HEK293 (cell line): ENCODE results near the gene MAN2B1.

ENCODE experiments used
- CTCF ChIA-PET: fragments of 350-600 bp; formaldehyde crosslinking; extraction: SDS; loops from one replicate; lab custom pipeline; 2021; ENCODE audit warnings: antibody characterized with exemption; lab: Yijun Ruan, JAX
- POLR2A ChIA-PET: fragments of 300-600 bp; formaldehyde crosslinking; extraction: SDS; loops from one replicate; lab custom pipeline; 2020; ENCODE audit warnings: antibody characterized with exemption, inconsistent platforms; lab: Yijun Ruan, JAX
- H3K27ac ChIP-seq: fragments of 200-500 bp; sonication (Bioruptor generic); 2 replicates; pipeline ENCODE4 v1.5.1; 2014; ENCODE audit warnings: low read depth, low read length, control low read depth, inconsistent platforms; ENCODE audit errors: extremely low read depth
- H3K36me3 ChIP-seq, 2 experiments: fragments of 200-500 bp in 1 of 2; sonication (Bioruptor generic) in 1 of 2; 1 replicate in 1 of 2; 2 replicates in 1 of 2; pipeline ENCODE4 v1.5.1; 2014 to 2017; ENCODE audit warnings: inconsistent platforms in 2 of 2, low read length in 2 of 2; ENCODE audit not compliant: control insufficient read depth in 2 of 2, insufficient read depth in 1 of 2
- H3K4me1 ChIP-seq: fragments of 200-500 bp; sonication (Bioruptor generic); 2 replicates; pipeline ENCODE4 v1.5.1; 2014; ENCODE audit warnings: mild to moderate bottlenecking, low read length, inconsistent platforms; ENCODE audit not compliant: control insufficient read depth, insufficient read depth
- H3K4me3 ChIP-seq: 2 replicates; pipeline ENCODE4 v1.5.1; 2011; ENCODE audit warnings: low read depth, mild to moderate bottlenecking, control low read depth, low read length, moderate library complexity
- H3K9me3 ChIP-seq: fragments of 200-500 bp; sonication (Bioruptor generic); 2 replicates; pipeline ENCODE4 v1.5.1; 2014; ENCODE audit warnings: low read depth, low read length, inconsistent platforms; ENCODE audit not compliant: control insufficient read depth, insufficient read depth
- GLIS1 ChIP-seq: fragments of 450-650 bp; formaldehyde crosslinking; IDR thresholded peaks from 2 replicates; pipeline ENCODE4 v1.5.1; 2016; ENCODE audit warnings: missing biosample characterization, missing genetic modification characterization
- PATZ1 ChIP-seq: fragments of 450-650 bp; formaldehyde crosslinking; IDR thresholded peaks from 2 replicates; pipeline ENCODE4 v1.5.1; 2016; ENCODE audit warnings: missing biosample characterization, missing genetic modification characterization
- SCRT2 ChIP-seq: fragments of 450-650 bp; formaldehyde crosslinking; IDR thresholded peaks from 2 replicates; pipeline ENCODE4 v1.5.1; 2016; ENCODE audit warnings: missing biosample characterization, missing genetic modification characterization
- SP3 ChIP-seq: fragments of 450-650 bp; formaldehyde crosslinking; IDR thresholded peaks from 2 replicates; pipeline ENCODE4 v1.5.1; 2016; ENCODE audit warnings: missing biosample characterization, missing genetic modification characterization
- TSHZ1 ChIP-seq: fragments of 450-650 bp; formaldehyde crosslinking; IDR thresholded peaks from 2 replicates; pipeline ENCODE4 v1.5.1; 2016; ENCODE audit warnings: missing biosample characterization, missing genetic modification characterization, borderline replicate concordance
- ZBTB26 ChIP-seq: fragments of 450-650 bp; formaldehyde crosslinking; optimal IDR thresholded peaks from 2 replicates; pipeline ENCODE3; 2016; ENCODE audit warnings: missing biosample characterization, mild to moderate bottlenecking, missing genetic modification characterization
- ZBTB44 ChIP-seq: fragments of 450-650 bp; IDR thresholded peaks from 2 replicates; pipeline ENCODE4 v1.5.1; 2018; ENCODE audit warnings: missing biosample characterization, mild to moderate bottlenecking, missing genetic modification characterization
- ZFHX2 ChIP-seq: fragments of 450-650 bp; formaldehyde crosslinking; conservative IDR thresholded peaks from 2 replicates; pipeline ENCODE4 v1.5.1; 2016; ENCODE audit warnings: missing biosample characterization, missing genetic modification characterization
- ZNF157 ChIP-seq: fragments of 450-650 bp; formaldehyde crosslinking; IDR thresholded peaks from 2 replicates; pipeline ENCODE4 v1.5.1; 2016; ENCODE audit warnings: missing biosample characterization, missing genetic modification characterization
- ZNF211 ChIP-seq: fragments of 450-650 bp; formaldehyde crosslinking; IDR thresholded peaks from 2 replicates; pipeline ENCODE4 v1.5.1; 2016; ENCODE audit warnings: low read depth, missing biosample characterization, missing genetic modification characterization
- ZNF529 ChIP-seq: fragments of 450-650 bp; formaldehyde crosslinking; IDR thresholded peaks from 2 replicates; pipeline ENCODE4 v1.5.1; 2017; ENCODE audit warnings: missing genetic modification characterization, missing biosample characterization; ENCODE audit not compliant: insufficient replicate concordance
- ZNF621 ChIP-seq: fragments of 450-650 bp; formaldehyde crosslinking; IDR thresholded peaks from 2 replicates; pipeline ENCODE4 v1.5.1; 2017; ENCODE audit warnings: missing biosample characterization, missing genetic modification characterization
- ZNF658 ChIP-seq: fragments of 450-650 bp; formaldehyde crosslinking; IDR thresholded peaks from 2 replicates; pipeline ENCODE4; 2016; ENCODE audit warnings: missing biosample characterization, missing genetic modification characterization
- ZNF677 ChIP-seq: fragments of 450-650 bp; IDR thresholded peaks from 2 replicates; pipeline ENCODE4 v1.5.0; 2018; ENCODE audit warnings: missing biosample characterization, mild to moderate bottlenecking, missing genetic modification characterization, moderate library complexity
- ZNF792 ChIP-seq: fragments of 450-650 bp; formaldehyde crosslinking; IDR thresholded peaks from 2 replicates; pipeline ENCODE4 v1.5.1; 2016; ENCODE audit warnings: missing biosample characterization, missing genetic modification characterization
- ZNF843 ChIP-seq: fragments of 450-650 bp; formaldehyde crosslinking; IDR thresholded peaks from 2 replicates; pipeline ENCODE4 v1.5.1; 2016; ENCODE audit warnings: missing biosample characterization, missing genetic modification characterization
- ZSCAN16 ChIP-seq: fragments of 450-650 bp; formaldehyde crosslinking; IDR thresholded peaks from 2 replicates; pipeline ENCODE4 v1.5.1; 2016; ENCODE audit warnings: missing biosample characterization, missing genetic modification characterization
- ZSCAN23 ChIP-seq: fragments of 450-650 bp; formaldehyde crosslinking; IDR thresholded peaks from 2 replicates; pipeline ENCODE4 v1.5.1; 2016; ENCODE audit warnings: missing biosample characterization, missing genetic modification characterization

The MAN2B1 gene

GRCh38 chr19:12687496-12688196 lies 21.1 kb upstream of the MAN2B1 start, which contains the start of gene GNG14:
GNG14 (plus strand) TSS chr19:12687998; CDS start chr19:12688049, 51 bp downstream.
- Histone ChIP-seq H3K4me3 (no peak within 1 kb of the TSS), H3K36me3 (peaks cover 0 to 29% of the 10 kb centered on the region in 2 experiments; a peak in 1 of 3 replicates), H3K9me3 (no peaks in the 10 kb centered on the region), H3K4me1 (no peaks in the 10 kb centered on the region), H3K27ac (no peak within 1 kb of the TSS)
- ChIA-PET CTCF (no interaction called here), POLR2A (no interaction called here)
- no peak for TF ChIP-seq ZBTB44 (tag by site-specific recombination)
- TF ChIP-seq ZNF792 (tag by site-specific recombination): no peak
- TF ChIP-seq ZFHX2 (tag by site-specific recombination): no peak
- no peak for TF ChIP-seq ZNF529 (tag by site-specific recombination)
- no peak for TF ChIP-seq TSHZ1 (tag by site-specific recombination)
- TF ChIP-seq GLIS1 (tag by site-specific recombination): peak; percentile 52

GRCh38 chr19:12685831-12686230 lies 19.3 kb upstream of the MAN2B1 start:
- Histone ChIP-seq H3K36me3 (peaks cover 0 to 23% of the 10 kb centered on the region in 2 experiments; a peak in 1 of 3 replicates), H3K4me1 (no peaks in the 10 kb centered on the region), H3K9me3 (no peaks in the 10 kb centered on the region), H3K27ac (no peak overlapping the region), H3K4me3 (no peak overlapping the region)
- POLR2A ChIA-PET: interaction anchor here (0.6 to 1.6 kb wide), 3 partner anchors 10 to 190 kb away, joined by 3 read pairs; partner anchors contain the start of gene FBXW9
- CTCF ChIA-PET: interaction anchor here (0.6 to 1.0 kb wide), 5 partner anchors 11 to 582 kb away, joined by 3 to 4 read pairs (median 3); a partner anchor contains a TSS
- no peak for TF ChIP-seq ZSCAN23 (tag by site-specific recombination)
- TF ChIP-seq SCRT2 (tag by site-specific recombination): peak; percentile 36; the same call in 1 of the 2 replicates

- H3K4me1 ChIP-seq: no peaks in the 10 kb centered on the region
- peak within 1 kb of the TSS; percentile 84 for H3K4me3 ChIP-seq
- peak within 1 kb of the TSS; percentile 95 for H3K27ac ChIP-seq
- POLR2A ChIA-PET: interaction anchor here (0.5 to 2.1 kb wide), 18 partner anchors 8 to 561 kb away, joined by 3 to 14 read pairs (median 4); partner anchors contain the start of genes FBXW9, JUNB, MAN2B1 and WDR83
- CTCF ChIA-PET: interaction anchor here (0.6 to 3.0 kb wide), 2 partner anchors 9 to 801 kb away, joined by 3 to 17 read pairs; no protein-coding TSS in a partner anchor
- H3K36me3 ChIP-seq: peaks cover 15 to 36% of the 10 kb centered on the region in 2 experiments; a peak in 2 of 3 replicates
- H3K9me3 ChIP-seq: no peaks in the 10 kb centered on the region
- TF ChIP-seq ZNF658 (tag by site-specific recombination) (no peak), ZSCAN16 (tag by site-specific recombination) (no peak), ZBTB26 (tag by site-specific recombination) (peak; percentile 93), ZNF211 (no peak), ZNF621 (no peak), PATZ1 (tag by site-specific recombination) (peak; percentile 98), ZNF677 (tag by site-specific recombination) (no peak), ZNF843 (tag by site-specific recombination) (peak; percentile 42; the same call in 1 of the 2 replicates), ZNF157 (tag by site-specific recombination) (no peak), SP3 (tag by site-specific recombination) (peak; percentile 95)
Measured at GRCh38 chr19:12681074-12681987, 14.8 kb upstream of the MAN2B1 start, which contains the start of gene DHPS. DHPS (minus strand) TSS chr19:12681880; CDS start chr19:12681766, 114 bp downstream.
